Esophagus muscularis mucosa (tissue), 3 donors: ENCODE measurements around the gene PSMD10.

ENCODE experiments used
- CTCF ChIP-seq, 3 experiments: fragments of 200-600 bp in 2 of 3; fragments of 450-650 bp in 1 of 3; sonication (generic) in 2 of 3; IDR thresholded peaks; one replicate each; pipeline ENCODE4 v1.5.1; 2017 to 2019; ENCODE audit warnings: antibody characterized with exemption in 3 of 3, mild to moderate bottlenecking in 2 of 3, moderate library complexity in 1 of 3
- POLR2AphosphoS5 ChIP-seq, 2 donors: sonication (generic); formaldehyde crosslinking; IDR thresholded peaks; one replicate each; pipeline ENCODE4 v1.6.1; 2017; ENCODE audit warnings: antibody characterized with exemption in 2 of 2

GRCh38 chrX:108049649-108050048 lies 41.7 kb downstream of the PSMD10 start:
- TF ChIP-seq CTCF (IDR thresholded peaks at IDR 0.05): no peak
- no peak for TF ChIP-seq POLR2AphosphoS5 (IDR thresholded peaks at IDR 0.05)
